HepG2 (cell line): ENCODE data around the gene DAB1. TPM values are rescaled to one million over a fixed set of nuclear protein-coding genes. Genes with fewer than 3 reads are reported as not detected.

Experiments
- ATAC-seq: fragments of 200-7000 bp; cut with Tn5 transposase; 3 replicates; pipeline ENCODE4 v1.9.1; 2020; ENCODE audit warnings: mild to moderate bottlenecking, moderate library complexity
- BruUV-seq: library from RNA; stranded (reverse); fragments of 400-500 nt; replicated peaks from 2 replicates; lab custom pipeline; 2021; lab: Mats Ljungman, UMichigan
- CTCF ChIA-PET: fragments of 300-600 bp; formaldehyde crosslinking; extraction: SDS; loops from one replicate; lab custom pipeline; 2021; ENCODE audit warnings: low total read pairs, inconsistent platforms, low intra/inter-chr PET ratio; lab: Yijun Ruan, JAX
- POLR2A ChIA-PET: fragments of 350-600 bp; sonication (Branson Sonifier 250); formaldehyde crosslinking; loops from one replicate; lab custom pipeline; 2020; ENCODE audit warnings: antibody characterized with exemption, inconsistent platforms; lab: Yijun Ruan, JAX
- DNase-seq: peaks from one replicate; pipeline ENCODE4 v3.0.0-alpha.2; 2015; ENCODE audit warnings: low spot score
- FAIRE-seq: peaks from 3 replicates; lab custom pipeline; 2011; peaks lifted over from hg19 to GRCh38; lab: Jason Lieb, UNC
- H2AFZ ChIP-seq: one replicate; pipeline ENCODE4 v1.6.1; 2011; ENCODE audit warnings: low read length, inconsistent platforms
- H3K27ac ChIP-seq: fragments of 300-600 bp; 3 replicates; pipeline ENCODE4 v1.8.0; 2011; ENCODE audit warnings: mixed run types, mild to moderate bottlenecking, mixed read lengths, low read length, inconsistent platforms; ENCODE audit not compliant: insufficient read depth; ENCODE audit errors: extremely low read length
- H3K27me3 ChIP-seq, 2 experiments: fragments of 200-600 bp in 1 of 2; 2 replicates in 1 of 2; 3 replicates in 1 of 2; pipeline versions ENCODE4 v1.6.0 to v1.8.0; 2011; ENCODE audit warnings: low read length in 2 of 2, mild to moderate bottlenecking in 2 of 2, moderate library complexity in 2 of 2, inconsistent platforms in 1 of 2; ENCODE audit not compliant: insufficient read depth in 2 of 2, control insufficient read depth in 1 of 2
- H3K36me3 ChIP-seq, 2 experiments: fragments of 200-600 bp in 1 of 2; replicated peaks in 1 of 2; 2 replicates in 1 of 2; 3 replicates in 1 of 2; pipeline versions ENCODE4 v1.5.1 to v1.8.0; 2011; ENCODE audit warnings: low read length in 2 of 2, inconsistent platforms in 1 of 2; ENCODE audit not compliant: insufficient read depth in 2 of 2, control insufficient read depth in 1 of 2
- H3K4me1 ChIP-seq: 2 replicates; pipeline ENCODE4 v1.5.1; 2012; ENCODE audit warnings: low read length, inconsistent platforms; ENCODE audit not compliant: insufficient read depth
- H3K4me2 ChIP-seq: 2 replicates; pipeline ENCODE4 v1.6.0; 2011; ENCODE audit warnings: low read depth, low read length, inconsistent platforms
- H3K4me3 ChIP-seq, 3 experiments: fragments of 200-600 bp in 1 of 3; sonication (generic), shearing (Covaris generic) in 1 of 3; replicated peaks in 1 of 3; 2 replicates each; pipeline ENCODE4 v1.5.1; 2011 to 2016; ENCODE audit warnings: low read length in 3 of 3, inconsistent platforms in 2 of 3, low read depth in 2 of 3, mild to moderate bottlenecking in 2 of 3, control low read depth in 1 of 3, mixed read lengths in 1 of 3; ENCODE audit not compliant: insufficient read depth in 1 of 3
- H3K79me2 ChIP-seq: one replicate; pipeline ENCODE4 v1.6.1; 2011; ENCODE audit warnings: low read length, inconsistent platforms; ENCODE audit not compliant: insufficient read depth
- H3K9ac ChIP-seq: 2 replicates; pipeline ENCODE4 v1.6.0; 2011; ENCODE audit warnings: mild to moderate bottlenecking, low read depth, low read length, inconsistent platforms; ENCODE audit not compliant: insufficient read depth
- H3K9me3 ChIP-seq: 2 replicates; pipeline ENCODE4 v1.5.1; 2012; ENCODE audit warnings: mild to moderate bottlenecking, low read length
- H4K20me1 ChIP-seq: 2 replicates; pipeline ENCODE4 v1.6.0; 2011; ENCODE audit warnings: inconsistent platforms, mild to moderate bottlenecking, low read length, moderate library complexity; ENCODE audit not compliant: insufficient read depth
- NFKBIZ ChIP-seq: IDR thresholded peaks from 2 replicates; pipeline ENCODE4 v1.6.1; 2018; ENCODE audit warnings: missing genetic modification reagents, missing compliant biosample characterization
- NR2F6 ChIP-seq, 2 experiments: IDR thresholded peaks; 2 replicates each; pipeline ENCODE4 v1.6.1; 2016; ENCODE audit warnings: antibody characterized with exemption in 1 of 2, mild to moderate bottlenecking in 1 of 2
- SP2 ChIP-seq: sonication (generic); formaldehyde crosslinking; IDR thresholded peaks from 2 replicates; pipeline ENCODE4 v1.5.1; 2020; ENCODE audit warnings: mild to moderate bottlenecking, missing genetic modification reagents
- SUZ12 ChIP-seq: fragments of 150-350 bp; IDR thresholded peaks from 2 replicates; pipeline ENCODE4 v1.6.1; 2014; ENCODE audit warnings: low read depth, low read length
- TRIM24 ChIP-seq: sonication (generic); formaldehyde crosslinking; IDR thresholded peaks from 2 replicates; pipeline ENCODE4 v1.8.0; 2022; ENCODE audit warnings: mild to moderate bottlenecking, missing genetic modification reagents
- ZHX2 ChIP-seq, 2 experiments: sonication (generic) in 1 of 2; formaldehyde crosslinking in 1 of 2; IDR thresholded peaks; 2 replicates each; pipeline versions ENCODE4 v1.6.1 to v1.9.0; 2014 to 2022; ENCODE audit warnings: antibody characterized with exemption in 1 of 2, borderline replicate concordance in 1 of 2, inconsistent platforms in 1 of 2, low read depth in 1 of 2, missing genetic modification reagents in 1 of 2
- ZNF770 ChIP-seq: sonication (generic); formaldehyde crosslinking; IDR thresholded peaks from 2 replicates; pipeline ENCODE4 v1.5.0; 2020; ENCODE audit warnings: mild to moderate bottlenecking, missing genetic modification reagents
- ZNF816 ChIP-seq: sonication (generic); formaldehyde crosslinking; IDR thresholded peaks from 2 replicates; pipeline ENCODE4 v1.8.0; 2022; ENCODE audit warnings: missing genetic modification reagents, mild to moderate bottlenecking, borderline replicate concordance
- WGBS: methylation state at CpG from one replicate; pipeline ENCODE4 v1.1.6; 2017; ENCODE audit warnings: low lambda C conversion rate; 5-methylcytosine and 5-hydroxymethylcytosine counted together
- in situ Hi-C: cut with HindIII; loops from 2 replicates; pipeline ENCODE4 v1.10.0; 2017; ENCODE audit warnings: low pct_unique_long_range_greater_than_20kb; ENCODE audit not compliant: extremely low pct_ligation_motif_present
- intact Hi-C: fragments of 100-400 bp; cut with micrococcal nuclease; formaldehyde crosslinking; loops from one replicate; pipeline ENCODE4 v1.10.0; 2022; ENCODE audit not compliant: unreplicated experiment
- polyA plus RNA-seq, 8 experiments: library from polyadenylated mRNA; depleted of rRNA in 3 of 8; stranded (reverse) in 7 of 8; unstranded in 1 of 8; fragments of >200 nt; fragmentation: Illumina TruSeq in 4 of 8; extraction: Trizol in 4 of 8; gene quantifications; 2 replicates each; pipeline versions ENCODE4 v1.2.1 to v1.2.3, GENCODE V29; 2011 to 2016; ENCODE audit warnings: low read depth in 4 of 8, missing spikeins in 1 of 8, mixed read lengths in 1 of 8; ENCODE audit not compliant: insufficient read depth in 1 of 8
- total RNA-seq, 5 experiments: library from RNA; depleted of rRNA; stranded (reverse); fragments of >200 nt; fragmentation: Illumina TruSeq; extraction: Trizol; gene quantifications; 2 replicates each; pipeline ENCODE4 v1.2.3, GENCODE V29; 2016; ENCODE audit warnings: low read depth in 1 of 5
- TF ChIP-seq, protein P1 (sequence below): sonication (generic); formaldehyde crosslinking; IDR thresholded peaks from 2 replicates; pipeline ENCODE4 v1.8.0; 2023; ENCODE audit warnings: mild to moderate bottlenecking, missing genetic modification reagents
- TF ChIP-seq, protein P2 (sequence below): sonication (generic); formaldehyde crosslinking; IDR thresholded peaks from 2 replicates; pipeline ENCODE4 v1.8.1; 2023; ENCODE audit warnings: missing genetic modification reagents, inconsistent platforms, borderline replicate concordance

Gene DAB1
- total and polyA plus RNA-seq, 2 of the 13 experiments (the other 11 are each of a cell fraction or from before 2014, with no cell fraction given) = 0.04 to 0.13 TPM

DNA sequence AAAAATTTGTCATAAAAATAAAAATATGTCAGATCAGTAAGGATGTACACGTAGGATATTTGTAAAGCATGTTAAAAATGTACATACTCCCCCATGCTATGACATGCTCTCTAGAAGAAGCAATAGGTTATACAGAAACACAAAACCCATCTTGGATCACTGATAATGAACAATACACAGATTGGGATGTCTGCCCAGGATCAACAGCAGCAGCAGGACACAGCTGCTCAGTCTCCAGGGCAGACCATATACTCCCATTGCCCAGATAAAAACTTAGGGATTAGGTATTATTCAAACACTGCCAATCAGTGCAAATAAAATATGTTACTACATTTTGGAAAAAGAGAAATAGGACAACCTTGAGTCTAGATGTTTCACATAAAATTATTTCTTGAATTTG, 39.0 kb downstream of the DAB1 start (continued):
- TF ChIP-seq, protein P1, sequence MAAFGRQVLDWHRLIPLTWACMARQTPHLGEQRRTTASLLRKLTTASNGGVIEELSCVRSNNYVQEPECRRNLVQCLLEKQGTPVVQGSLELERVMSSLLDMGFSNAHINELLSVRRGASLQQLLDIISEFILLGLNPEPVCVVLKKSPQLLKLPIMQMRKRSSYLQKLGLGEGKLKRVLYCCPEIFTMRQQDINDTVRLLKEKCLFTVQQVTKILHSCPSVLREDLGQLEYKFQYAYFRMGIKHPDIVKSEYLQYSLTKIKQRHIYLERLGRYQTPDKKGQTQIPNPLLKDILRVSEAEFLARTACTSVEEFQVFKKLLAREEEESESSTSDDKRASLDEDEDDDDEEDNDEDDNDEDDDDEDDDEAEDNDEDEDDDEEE (CRISPR knock-in tag) = no peak
- TF ChIP-seq ZHX2 (IDR thresholded peaks at IDR 0.05; ENCODE audit: low read depth) = no peak
- no peak for TF ChIP-seq ZHX2 (CRISPR knock-in tag; IDR thresholded peaks at IDR 0.05; ENCODE audit: borderline replicate concordance)

- FAIRE-seq (no peak), DNase-seq (no peak), ATAC-seq (no peak)
- Histone ChIP-seq H4K20me1 (no peaks in the 10 kb centered on the region), H3K9me3 (no peaks in the 10 kb centered on the region), H3K9ac (no peak overlapping the region), H3K27ac (no peak overlapping the region), H3K27me3 (no peaks in the 10 kb centered on the region), H2AFZ (no peak overlapping the region), H3K36me3 (no peaks in the 10 kb centered on the region), H3K79me2 (no peaks in the 10 kb centered on the region), H3K4me3 (no peak overlapping the region), H3K4me2 (no peak overlapping the region), H3K4me1 (peaks cover 12% of the 10 kb centered on the region)
- in situ Hi-C loops (no loop called here), intact Hi-C loops (no loop called here)
- ChIA-PET POLR2A (no interaction called here), CTCF (no interaction called here)
- WGBS = 77% methylated on average over 4 of the region's 4 CpGs
- TF ChIP-seq NR2F6 (IDR thresholded peaks at IDR 0.05) (no peak), NR2F6 (CRISPR knock-in tag; IDR thresholded peaks at IDR 0.05) (no peak), SUZ12 (no peak), NFKBIZ (CRISPR knock-in tag) (no peak), ZNF770 (no peak), SP2 (CRISPR knock-in tag) (no peak), TRIM24 (CRISPR knock-in tag) (no peak), ZNF816 (no peak)
- TF ChIP-seq, protein P2, sequence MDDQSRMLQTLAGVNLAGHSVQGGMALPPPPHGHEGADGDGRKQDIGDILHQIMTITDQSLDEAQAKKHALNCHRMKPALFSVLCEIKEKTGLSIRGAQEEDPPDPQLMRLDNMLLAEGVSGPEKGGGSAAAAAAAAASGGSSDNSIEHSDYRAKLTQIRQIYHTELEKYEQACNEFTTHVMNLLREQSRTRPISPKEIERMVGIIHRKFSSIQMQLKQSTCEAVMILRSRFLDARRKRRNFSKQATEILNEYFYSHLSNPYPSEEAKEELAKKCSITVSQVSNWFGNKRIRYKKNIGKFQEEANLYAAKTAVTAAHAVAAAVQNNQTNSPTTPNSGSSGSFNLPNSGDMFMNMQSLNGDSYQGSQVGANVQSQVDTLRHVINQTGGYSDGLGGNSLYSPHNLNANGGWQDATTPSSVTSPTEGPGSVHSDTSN (CRISPR knock-in tag) = no peak
- no TSS peak for BruUV-seq
These were observed 39.6 kb downstream of the DAB1 start for GRCh38 chr1:57384284-57384683.
